Tibial nerve (tissue), 4 donors: Measurements from ENCODE around the gene HES5.

ENCODE experiments used
- CTCF ChIP-seq, 5 experiments: fragments of 200-600 bp in 3 of 5; fragments of 450-650 bp in 2 of 5; sonication (generic) in 3 of 5; IDR thresholded peaks; one replicate each; pipeline ENCODE4 v1.5.1; 2016 to 2019; ENCODE audit warnings: antibody characterized with exemption in 5 of 5, mild to moderate bottlenecking in 3 of 5, moderate library complexity in 2 of 5
- EP300 ChIP-seq, 2 donors: sonication (generic); formaldehyde crosslinking; IDR thresholded peaks; one replicate each; pipeline ENCODE4 v1.6.1; 2017; ENCODE audit warnings: antibody characterized with exemption in 2 of 2, mild to moderate bottlenecking in 1 of 2
- POLR2A ChIP-seq, 2 donors: fragments of 450-650 bp; IDR thresholded peaks; one replicate each; pipeline ENCODE4 v1.6.1; 2017; ENCODE audit warnings: antibody characterized with exemption in 2 of 2, mild to moderate bottlenecking in 2 of 2, moderate library complexity in 2 of 2

GRCh38 chr1:2506007-2506860 lies 23.8 kb downstream of the HES5 start:
- TF ChIP-seq CTCF (IDR thresholded peaks at IDR 0.05) (no peak), EP300 (IDR thresholded peaks at IDR 0.05) (no peak), POLR2A (IDR thresholded peaks at IDR 0.05) (no peak)
